SK-MEL-5 (cell line): ENCODE results near the gene EIF3K. TPM values are rescaled to one million over a fixed set of nuclear protein-coding genes. Genes with fewer than 3 reads are reported as not detected.

ENCODE experiments used
- DNase-seq: peaks from one replicate; pipeline ENCODE4 v3.0.0-alpha.2; 2016; ENCODE audit warnings: low read depth, low spot score
- in situ Hi-C: cut with HindIII; loops from 2 replicates; pipeline ENCODE4 v1.10.0; 2016; ENCODE audit warnings: low sequenced_read_pairs, high pct_unique_total_duplicates, low pct_unique_long_range_greater_than_20kb
- total RNA-seq: library from RNA; depleted of rRNA; stranded (reverse); fragments of >200 nt; shearing (Covaris generic); gene quantifications from 2 replicates; pipeline ENCODE4 v1.2.3, GENCODE V29; 2014

The EIF3K gene
- total RNA-seq, 1 experiment from 2014 or later, result 257 TPM

GRCh38 chr19:38642176-38642575 lies 23.2 kb downstream of the EIF3K start:
- DNase-seq, result no peak
- in situ Hi-C loops, result no loop called here

GRCh38 chr19:38644719-38645118 lies 25.7 kb downstream of the EIF3K start:
- no peak for DNase-seq
- in situ Hi-C loops, result no loop called here

GRCh38 chr19:38647368-38647965 lies 28.5 kb downstream of the EIF3K start, which contains the start of gene ACTN4:
Gene ACTN4 (plus strand): TSS chr19:38647649. CDS start chr19:38647746, 97 bp downstream.
- in situ Hi-C loops, result no loop called here
- peak; percentile 94 for DNase-seq

GRCh38 chr19:38647966-38648768 lies 29.2 kb downstream of the EIF3K start:
- in situ Hi-C loops, result no loop called here
- DNase-seq, result no peak

GRCh38 chr19:38648769-38649304 lies 29.8 kb downstream of the EIF3K start:
- in situ Hi-C loops, result no loop called here
- DNase-seq, result no peak

- DNase-seq, result no peak
Observed at GRCh38 chr19:38649305-38650171, 30.6 kb downstream of the EIF3K start.

GRCh38 chr19:38650172-38650775 lies 31.3 kb downstream of the EIF3K start:
- in situ Hi-C loops, result no loop called here
- no peak for DNase-seq

More at GRCh38 chr19:38649305-38650171, 30.6 kb downstream of the EIF3K start:
- in situ Hi-C loops, result no loop called here

GRCh38 chr19:38650911-38651584 lies 32.1 kb downstream of the EIF3K start:
- no peak for DNase-seq
- in situ Hi-C loops, result no loop called here

- DNase-seq, result no peak
- in situ Hi-C loops, result no loop called here
Observed at GRCh38 chr19:38653028-38653571, 34.1 kb downstream of the EIF3K start.

- no peak for DNase-seq
- in situ Hi-C loops, result no loop called here
Observed at GRCh38 chr19:38654628-38655055, 35.7 kb downstream of the EIF3K start.

GRCh38 chr19:38655148-38655824 lies 36.3 kb downstream of the EIF3K start:
- no peak for DNase-seq
- in situ Hi-C loops, result no loop called here

- peak; percentile 90 for DNase-seq
- in situ Hi-C loops, result no loop called here
Observed at GRCh38 chr19:38656171-38656981, 37.4 kb downstream of the EIF3K start.

- DNase-seq, result no peak
- in situ Hi-C loops, result no loop called here
Observed at GRCh38 chr19:38657633-38658222, 38.7 kb downstream of the EIF3K start.

GRCh38 chr19:38658462-38659306 lies 39.7 kb downstream of the EIF3K start:
- DNase-seq, result peak; percentile 83
- in situ Hi-C loops, result no loop called here
